ENCODE results near the gene MMEL1.

Gene MMEL1

GRCh38 chr1:2546515-2547209 is 86.2 kb downstream of the MMEL1 start:
- H3K4me3 ChIP-seq (replicated peaks in 1 of 2; ENCODE audit: low read depth in 2 of 2, low read length in 2 of 2), result peak overlapping the region; percentile 47 to 55
- peak; percentile 69 to 71 for DNase-seq (ENCODE audit: low read depth in 2 of 2)
- no peak for TF ChIP-seq CTCF (IDR thresholded peaks at IDR 0.05; ENCODE audit: low read depth, low read length)

- TF ChIP-seq CTCF (IDR thresholded peaks at IDR 0.05; ENCODE audit: low read depth, low read length), result no peak
- DNase-seq (ENCODE audit: low read depth in 2 of 2), result peak; percentile 57 to 71
- peak overlapping the region; percentile 47 to 55 for H3K4me3 ChIP-seq (replicated peaks in 1 of 2; ENCODE audit: low read depth in 2 of 2, low read length in 2 of 2)
Measured at GRCh38 chr1:2545754-2546514, 86.9 kb downstream of the MMEL1 start.

GRCh38 chr1:2544875-2545640 is 87.8 kb downstream of the MMEL1 start:
- no peak for TF ChIP-seq CTCF (IDR thresholded peaks at IDR 0.05; ENCODE audit: low read depth, low read length)
- DNase-seq (ENCODE audit: low read depth in 2 of 2), result no peak
- H3K4me3 ChIP-seq (replicated peaks in 1 of 2; ENCODE audit: low read depth in 2 of 2, low read length in 2 of 2), result no peak overlapping the region

- H3K4me3 ChIP-seq (replicated peaks in 1 of 2; ENCODE audit: low read depth in 2 of 2, low read length in 2 of 2), result no peak overlapping the region
Measured at GRCh38 chr1:2544093-2544874, 88.5 kb downstream of the MMEL1 start.

GRCh38 chr1:2543543-2544092 is 89.2 kb downstream of the MMEL1 start:
- no peak for TF ChIP-seq CTCF (IDR thresholded peaks at IDR 0.05; ENCODE audit: low read depth, low read length)
- DNase-seq (ENCODE audit: low read depth in 2 of 2), result no peak
- H3K4me3 ChIP-seq (replicated peaks in 1 of 2; ENCODE audit: low read depth in 2 of 2, low read length in 2 of 2), result no peak overlapping the region

More at GRCh38 chr1:2544093-2544874, 88.5 kb downstream of the MMEL1 start:
- no peak for TF ChIP-seq CTCF (IDR thresholded peaks at IDR 0.05; ENCODE audit: low read depth, low read length)
- no peak for DNase-seq (ENCODE audit: low read depth in 2 of 2)
